ENCODE results near the gene CDHR4. TPM values are rescaled to one million over a fixed set of nuclear protein-coding genes. Genes with fewer than 3 reads are reported as not detected.
A peak's percentile ranks its signal among the peaks of the same experiment; 100 is the strongest.

The CDHR4 gene
- total and polyA plus RNA-seq, 9 of the 15 experiments (the other 6 are each of a cell fraction or from before 2014, with no cell fraction given), result 0.21 TPM; not detected in 8

- Histone ChIP-seq H3K4me3 (peak overlapping the region; percentile 84; the same call in 1 of the 2 replicates), H3K9me3 (replicated peaks; ENCODE audit: control insufficient read depth, insufficient read depth, low read depth, low read length) (no peaks in the 10 kb centered on the region), H3K9me1 (ENCODE audit: control insufficient read depth, insufficient read depth, low read length) (no peaks in the 10 kb centered on the region), H4K20me1 (replicated peaks; ENCODE audit: control insufficient read depth, insufficient read depth, low read length) (no peaks in the 10 kb centered on the region), H3K79me2 (ENCODE audit: control insufficient read depth, insufficient read depth, low read length) (peaks cover 43% of the 10 kb centered on the region), H3K9ac (ENCODE audit: insufficient read depth in 1 of 2, low read depth in 2 of 2, low read length in 2 of 2) (peak overlapping the region; percentile 76 to 93), H3K27ac (ENCODE audit: extremely low read depth, low read depth, low read length) (peak overlapping the region; percentile 91), H2AFZ (ENCODE audit: low read depth, low read length) (peak overlapping the region; percentile 82), H3K4me2 (ENCODE audit: insufficient read depth, low read length) (peak overlapping the region; percentile 74), H3K4me1 (replicated peaks in 1 of 2; ENCODE audit: control insufficient read depth in 2 of 2, insufficient read depth in 2 of 2, low read length in 2 of 2) (peaks cover 12 to 23% of the 10 kb centered on the region in 2 experiments; a peak in 4 of 5 replicates), H3K36me3 (ENCODE audit: control insufficient read depth, insufficient read depth, low read length) (peaks cover 18% of the 10 kb centered on the region; the same call in 2 of the 3 replicates), H3K27me3 (ENCODE audit: control insufficient read depth in 2 of 2, insufficient read depth in 2 of 2, low read length in 2 of 2) (no peaks in the 10 kb centered on the region)
- TF ChIP-seq BRF2 (IDR thresholded peaks at IDR 0.05; ENCODE audit: borderline replicate concordance, insufficient read depth, insufficient read length) (no peak), ELF1 (tag; IDR thresholded peaks at IDR 0.05) (peak; percentile 36; the same call in 1 of the 2 replicates)
- no peak for ATAC-seq
- WGBS (ENCODE audit: insufficient coverage, low coverage, missing lambda C conversion rate), result 54% methylated on average over 2 of the region's 3 CpGs
- ChIA-PET POLR2A (interaction anchor here (0.8 to 2.8 kb wide), 4 partner anchors 16 to 416 kb away, joined by 3 to 16 read pairs (median 4); partner anchors contain the start of gene INKA1), CTCF (ENCODE audit: low intra/inter-chr PET ratio) (no interaction called here)
- intact Hi-C loops (cut with micrococcal nuclease), result no loop called here
- DNase-seq (ENCODE audit: extremely low read depth in 1 of 4, low spot score in 3 of 4), result peak in 1 of 4 experiments; percentile 37
- FAIRE-seq, result no peak
- BruUV-seq (replicated peaks), result TSS peak; percentile 96
- in situ Hi-C loops (cut with MboI), result no loop called here
Observed at GRCh38 chr3:49787182-49787464, 12.6 kb downstream of the CDHR4 start.
